ENCODE results near the gene SPTSSA.

GRCh38 chr14:34474187-34474679 lies 12.2 kb upstream of the SPTSSA start:
- TF ChIP-seq, protein P1, sequence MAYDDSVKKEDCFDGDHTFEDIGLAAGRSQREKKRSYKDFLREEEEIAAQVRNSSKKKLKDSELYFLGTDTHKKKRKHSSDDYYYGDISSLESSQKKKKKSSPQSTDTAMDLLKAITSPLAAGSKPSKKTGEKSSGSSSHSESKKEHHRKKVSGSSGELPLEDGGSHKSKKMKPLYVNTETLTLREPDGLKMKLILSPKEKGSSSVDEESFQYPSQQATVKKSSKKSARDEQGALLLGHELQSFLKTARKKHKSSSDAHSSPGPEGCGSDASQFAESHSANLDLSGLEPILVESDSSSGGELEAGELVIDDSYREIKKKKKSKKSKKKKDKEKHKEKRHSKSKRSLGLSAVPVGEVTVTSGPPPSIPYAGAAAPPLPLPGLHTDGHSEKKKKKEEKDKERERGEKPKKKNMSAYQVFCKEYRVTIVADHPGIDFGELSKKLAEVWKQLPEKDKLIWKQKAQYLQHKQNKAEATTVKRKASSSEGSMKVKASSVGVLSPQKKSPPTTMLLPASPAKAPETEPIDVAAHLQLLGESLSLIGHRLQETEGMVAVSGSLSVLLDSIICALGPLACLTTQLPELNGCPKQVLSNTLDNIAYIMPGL (CRISPR knock-in tag; IDR thresholded peaks at IDR 0.05) = no peak
- TF ChIP-seq E2F4 (CRISPR knock-in tag; IDR thresholded peaks at IDR 0.05; ENCODE audit: borderline replicate concordance, low read depth) = no peak
- no peak for TF ChIP-seq MXD4 (CRISPR knock-in tag; IDR thresholded peaks at IDR 0.05; ENCODE audit: borderline replicate concordance)
- TF ChIP-seq, protein P2, sequence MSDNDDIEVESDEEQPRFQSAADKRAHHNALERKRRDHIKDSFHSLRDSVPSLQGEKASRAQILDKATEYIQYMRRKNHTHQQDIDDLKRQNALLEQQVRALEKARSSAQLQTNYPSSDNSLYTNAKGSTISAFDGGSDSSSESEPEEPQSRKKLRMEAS (CRISPR knock-in tag; IDR thresholded peaks at IDR 0.05) = no peak
- TF ChIP-seq, protein P3, sequence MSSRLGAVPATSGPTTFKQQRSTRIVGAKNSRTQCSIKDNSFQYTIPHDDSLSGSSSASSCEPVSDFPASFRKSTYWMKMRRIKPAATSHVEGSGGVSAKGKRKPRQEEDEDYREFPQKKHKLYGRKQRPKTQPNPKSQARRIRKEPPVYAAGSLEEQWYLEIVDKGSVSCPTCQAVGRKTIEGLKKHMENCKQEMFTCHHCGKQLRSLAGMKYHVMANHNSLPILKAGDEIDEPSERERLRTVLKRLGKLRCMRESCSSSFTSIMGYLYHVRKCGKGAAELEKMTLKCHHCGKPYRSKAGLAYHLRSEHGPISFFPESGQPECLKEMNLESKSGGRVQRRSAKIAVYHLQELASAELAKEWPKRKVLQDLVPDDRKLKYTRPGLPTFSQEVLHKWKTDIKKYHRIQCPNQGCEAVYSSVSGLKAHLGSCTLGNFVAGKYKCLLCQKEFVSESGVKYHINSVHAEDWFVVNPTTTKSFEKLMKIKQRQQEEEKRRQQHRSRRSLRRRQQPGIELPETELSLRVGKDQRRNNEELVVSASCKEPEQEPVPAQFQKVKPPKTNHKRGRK (CRISPR knock-in tag; IDR thresholded peaks at IDR 0.05; ENCODE audit: borderline replicate concordance) = no peak
- no peak for TF ChIP-seq ATF1 (CRISPR knock-in tag; IDR thresholded peaks at IDR 0.05)
- TF ChIP-seq, protein P4, sequence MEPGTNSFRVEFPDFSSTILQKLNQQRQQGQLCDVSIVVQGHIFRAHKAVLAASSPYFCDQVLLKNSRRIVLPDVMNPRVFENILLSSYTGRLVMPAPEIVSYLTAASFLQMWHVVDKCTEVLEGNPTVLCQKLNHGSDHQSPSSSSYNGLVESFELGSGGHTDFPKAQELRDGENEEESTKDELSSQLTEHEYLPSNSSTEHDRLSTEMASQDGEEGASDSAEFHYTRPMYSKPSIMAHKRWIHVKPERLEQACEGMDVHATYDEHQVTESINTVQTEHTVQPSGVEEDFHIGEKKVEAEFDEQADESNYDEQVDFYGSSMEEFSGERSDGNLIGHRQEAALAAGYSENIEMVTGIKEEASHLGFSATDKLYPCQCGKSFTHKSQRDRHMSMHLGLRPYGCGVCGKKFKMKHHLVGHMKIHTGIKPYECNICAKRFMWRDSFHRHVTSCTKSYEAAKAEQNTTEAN (CRISPR knock-in tag; IDR thresholded peaks at IDR 0.05) = no peak
